H4 (cell line): ENCODE data around the gene CGREF1. TPM values are rescaled to one million over a fixed set of nuclear protein-coding genes. Genes with fewer than 3 reads are reported as not detected.

Experiments
- DNase-seq: peaks from one replicate; pipeline ENCODE4 v3.0.0-alpha.2; 2015; ENCODE audit warnings: low spot score
- total RNA-seq: library from RNA; depleted of rRNA; stranded (reverse); fragments of >200 nt; shearing (Covaris generic); gene quantifications from 2 replicates; pipeline ENCODE4 v1.2.3, GENCODE V29; 2014

Gene CGREF1
- total RNA-seq, 1 experiment from 2014 or later, result 0.31 TPM

- no peak for DNase-seq
These were observed 44.0 kb downstream of the CGREF1 start for GRCh38 chr2:27074738-27075565.

- DNase-seq, result no peak
These were observed 45.1 kb downstream of the CGREF1 start for GRCh38 chr2:27073782-27074181.

- no peak for DNase-seq
These were observed 46.0 kb downstream of the CGREF1 start for GRCh38 chr2:27072920-27073319.

- DNase-seq, result no peak
These were observed 46.7 kb downstream of the CGREF1 start for GRCh38 chr2:27071990-27072830.

- DNase-seq, result peak; percentile 75
These were observed 47.5 kb downstream of the CGREF1 start, which contains the start of gene OST4 for GRCh38 chr2:27071277-27071989. OST4 (minus strand) TSS chr2:27071654.

- no peak for DNase-seq
These were observed 48.2 kb downstream of the CGREF1 start for GRCh38 chr2:27070653-27071276.

GRCh38 chr2:27069961-27070618 is 48.8 kb downstream of the CGREF1 start:
- no peak for DNase-seq

- DNase-seq, result no peak
These were observed 49.5 kb downstream of the CGREF1 start for GRCh38 chr2:27069436-27069835.

GRCh38 chr2:27067385-27067784 is 51.5 kb downstream of the CGREF1 start:
- no peak for DNase-seq

- DNase-seq, result no peak
These were observed 53.8 kb downstream of the CGREF1 start for GRCh38 chr2:27065128-27065527.

GRCh38 chr2:27060323-27060722 is 58.6 kb downstream of the CGREF1 start:
- DNase-seq, result no peak

GRCh38 chr2:27059141-27059820 is 59.6 kb downstream of the CGREF1 start:
- no peak for DNase-seq

GRCh38 chr2:27058210-27058609 is 60.7 kb downstream of the CGREF1 start:
- no peak for DNase-seq

GRCh38 chr2:27057184-27057583 is 61.7 kb downstream of the CGREF1 start:
- no peak for DNase-seq

GRCh38 chr2:27054721-27055120 is 64.2 kb downstream of the CGREF1 start:
- no peak for DNase-seq

GRCh38 chr2:27053776-27054175 is 65.2 kb downstream of the CGREF1 start:
- no peak for DNase-seq

- no peak for DNase-seq
These were observed 65.6 kb downstream of the CGREF1 start for GRCh38 chr2:27053321-27053720.

- no peak for DNase-seq
These were observed 66.9 kb downstream of the CGREF1 start for GRCh38 chr2:27051902-27052645.

GRCh38 chr2:27050996-27051901 is 67.7 kb downstream of the CGREF1 start, which contains the start of gene AGBL5:
AGBL5 (plus strand) TSS chr2:27051668; CDS start chr2:27052959, 1,291 bp downstream.
- peak; percentile 88 for DNase-seq
